Muscle layer of duodenum (tissue), 2 donors: ENCODE measurements around the gene ABCC8.

ENCODE experiments used
- H3K27ac ChIP-seq: one replicate; pipeline ENCODE4 v1.7.0; 2013; ENCODE audit warnings: mild to moderate bottlenecking, low read length
- H3K27me3 ChIP-seq: one replicate; pipeline ENCODE4 v1.7.0; 2013; ENCODE audit warnings: low read depth, mild to moderate bottlenecking, control low read depth, low read length
- H3K36me3 ChIP-seq, 2 donors: one replicate each; pipeline ENCODE4 v1.7.0; 2013; ENCODE audit warnings: low read length in 2 of 2, control low read depth in 1 of 2, mild to moderate bottlenecking in 1 of 2; ENCODE audit not compliant: insufficient read depth in 2 of 2, control insufficient read depth in 1 of 2
- H3K4me1 ChIP-seq, 2 donors: one replicate each; pipeline ENCODE4 v1.7.0; 2013; ENCODE audit warnings: low read length in 2 of 2, mild to moderate bottlenecking in 2 of 2, control low read depth in 1 of 2, moderate library complexity in 1 of 2; ENCODE audit not compliant: insufficient read depth in 2 of 2, control insufficient read depth in 1 of 2
- H3K4me3 ChIP-seq, 2 donors: one replicate each; pipeline ENCODE4 v1.7.0; 2013; ENCODE audit warnings: low read length in 2 of 2, low read depth in 1 of 2, mild to moderate bottlenecking in 1 of 2
- H3K9me3 ChIP-seq, 2 donors: one replicate each; pipeline ENCODE4 v1.7.0; 2013; ENCODE audit warnings: low read length in 2 of 2, control low read depth in 1 of 2, mild to moderate bottlenecking in 1 of 2; ENCODE audit not compliant: control insufficient read depth in 1 of 2
- donor health status: healthy.

The ABCC8 gene

DNA sequence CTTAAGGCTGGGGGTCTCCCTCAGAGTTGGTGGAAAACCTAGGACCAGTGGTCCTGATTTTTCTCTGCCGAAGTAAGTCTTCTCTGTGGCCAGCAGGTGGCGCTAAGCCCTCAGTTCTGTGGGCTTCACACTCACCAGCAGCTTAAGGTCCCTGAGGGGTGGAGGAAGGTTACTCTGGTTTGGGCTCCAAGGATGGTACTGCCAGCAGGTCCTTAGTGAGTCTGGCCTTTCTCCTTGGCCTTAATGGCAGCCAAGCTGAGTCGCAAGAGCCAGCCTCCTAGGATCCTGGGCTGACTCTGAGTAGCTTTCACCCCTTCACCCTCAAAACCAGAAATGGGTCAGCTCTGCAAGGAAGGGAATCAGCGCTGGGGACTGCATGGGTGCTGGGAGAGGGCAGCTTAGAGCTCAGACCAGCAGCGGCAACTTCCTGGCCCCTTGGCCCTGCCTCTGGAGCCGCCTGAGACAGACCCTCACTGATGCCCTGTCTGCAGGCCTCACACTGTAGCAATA is 92.6 kb downstream of the ABCC8 start:
- H3K36me3 ChIP-seq, result no peaks in the 10 kb centered on the region
- no peak overlapping the region for H3K27ac ChIP-seq

DNA sequence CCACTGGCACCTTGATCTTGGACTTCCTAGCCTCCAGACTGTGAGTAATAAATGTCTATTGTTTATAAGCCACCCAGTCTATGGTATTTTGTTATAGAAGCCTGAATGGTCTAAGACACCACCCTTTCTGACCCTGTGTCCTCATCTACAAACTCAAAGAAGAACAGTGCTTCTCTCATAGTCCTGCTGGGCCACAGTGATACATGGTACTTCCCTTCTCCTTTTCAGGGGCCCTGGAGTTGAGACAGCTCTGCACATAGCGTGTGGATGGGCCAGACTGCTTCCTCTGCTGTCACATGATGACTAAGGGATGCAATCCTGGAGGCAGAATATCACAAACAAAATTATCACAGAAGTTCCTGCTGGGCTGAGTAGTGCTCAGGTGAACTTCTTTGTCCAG is 93.2 kb downstream of the ABCC8 start:
- H3K27me3 ChIP-seq, result no peaks in the 10 kb centered on the region
- no peaks in the 10 kb centered on the region for H3K36me3 ChIP-seq
- no peak overlapping the region for H3K4me3 ChIP-seq
- H3K27ac ChIP-seq, result no peak overlapping the region
- H3K9me3 ChIP-seq, result no peaks in the 10 kb centered on the region
- peaks cover 0 to 7% of the 10 kb centered on the region in 2 donors for H3K4me1 ChIP-seq

More for the DNA sequence above, 92.6 kb downstream of the ABCC8 start:
- Histone ChIP-seq H3K9me3 (no peaks in the 10 kb centered on the region), H3K27me3 (no peaks in the 10 kb centered on the region), H3K4me1 (peaks cover 0 to 11% of the 10 kb centered on the region in 2 donors), H3K4me3 (no peak overlapping the region)

DNA sequence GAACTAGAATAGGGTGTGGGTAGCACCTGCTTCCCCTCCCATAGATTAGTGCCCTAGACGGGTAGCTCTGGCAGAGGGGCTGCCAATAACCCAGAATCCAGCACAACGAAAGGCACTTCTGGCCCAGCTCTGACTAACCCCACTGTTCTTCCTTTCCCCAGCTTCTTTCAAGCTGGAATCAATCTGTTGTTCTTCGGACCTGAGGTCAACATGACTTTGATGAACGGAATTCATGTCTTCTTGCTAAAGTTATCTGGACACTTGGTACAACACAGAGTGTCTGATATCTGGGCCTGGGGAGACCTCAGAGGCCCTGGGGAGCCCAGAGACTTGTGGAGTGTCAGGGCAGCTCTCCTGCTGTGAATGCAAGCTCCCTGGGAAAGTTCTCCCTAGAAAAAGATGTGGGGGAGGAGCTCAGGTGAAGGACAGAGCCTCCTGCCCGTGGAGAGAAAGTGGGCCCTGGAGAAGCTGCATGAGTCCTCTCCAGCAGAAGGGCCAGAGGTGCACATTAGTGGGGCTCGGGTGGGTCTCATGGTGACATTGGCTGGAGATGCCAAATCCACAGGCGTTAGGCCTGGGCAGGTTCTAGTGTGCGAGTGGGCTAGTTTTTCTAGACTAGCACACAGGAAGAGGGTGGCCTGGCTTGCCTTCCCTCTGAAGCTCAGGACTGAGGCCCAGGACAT is 94.5 kb downstream of the ABCC8 start:
- H3K27me3 ChIP-seq, result no peaks in the 10 kb centered on the region
- H3K27ac ChIP-seq, result no peak overlapping the region
- no peaks in the 10 kb centered on the region for H3K36me3 ChIP-seq
- peaks cover 0 to 7% of the 10 kb centered on the region in 2 donors for H3K4me1 ChIP-seq
- no peaks in the 10 kb centered on the region for H3K9me3 ChIP-seq
- H3K4me3 ChIP-seq, result no peak overlapping the region

DNA sequence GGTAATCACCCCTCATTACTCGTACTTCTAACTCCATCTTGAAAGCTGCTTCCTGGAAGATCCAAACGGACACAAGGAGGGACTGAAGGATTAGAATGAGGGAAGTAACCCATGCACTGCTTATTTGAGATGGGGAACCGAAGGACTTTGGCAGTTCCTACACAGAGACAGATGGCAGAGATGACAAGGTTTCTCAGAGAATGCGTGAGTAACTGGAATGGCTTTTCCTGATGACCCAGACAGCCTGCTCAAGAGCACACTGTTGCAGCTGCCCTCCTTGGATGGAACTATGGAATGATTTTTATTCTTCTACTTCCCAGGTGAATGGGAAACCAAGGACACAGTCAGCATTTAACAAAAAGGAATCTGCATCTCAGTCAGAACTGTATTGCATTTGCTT is 95.5 kb downstream of the ABCC8 start:
- no peaks in the 10 kb centered on the region for H3K27me3 ChIP-seq
- H3K4me3 ChIP-seq, result no peak overlapping the region
- peaks cover 0 to 4% of the 10 kb centered on the region in 2 donors for H3K4me1 ChIP-seq
- H3K9me3 ChIP-seq, result no peaks in the 10 kb centered on the region
- H3K27ac ChIP-seq, result no peak overlapping the region
- peaks cover 0 to 4% of the 10 kb centered on the region in 2 donors for H3K36me3 ChIP-seq

GRCh38 chr11:17379383-17380180 is 97.1 kb downstream of the ABCC8 start:
- Histone ChIP-seq H3K4me1 (peaks cover 0 to 4% of the 10 kb centered on the region in 2 donors), H3K27ac (no peak overlapping the region), H3K36me3 (peaks cover 0 to 11% of the 10 kb centered on the region in 2 donors)

DNA sequence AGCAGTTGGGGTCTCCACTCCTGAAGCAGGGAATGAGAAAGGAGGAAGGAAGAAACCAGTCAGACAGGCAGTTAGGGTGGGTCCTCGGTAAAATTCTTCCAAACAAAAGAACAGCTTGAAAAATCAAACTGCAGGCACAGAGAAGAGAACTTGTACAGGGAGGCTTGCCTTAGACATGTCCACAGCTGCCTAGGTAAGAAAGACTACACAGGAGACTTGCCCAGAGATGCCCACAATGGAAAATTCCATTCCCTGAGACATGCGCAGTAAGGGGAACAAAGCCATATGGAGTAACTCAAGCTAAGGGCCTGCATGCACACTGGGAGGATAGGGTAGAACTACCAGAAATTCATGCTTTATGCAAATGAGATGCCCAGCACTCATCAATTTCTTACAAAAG is 98.0 kb downstream of the ABCC8 start:
- H3K36me3 ChIP-seq, result peaks cover 0 to 20% of the 10 kb centered on the region in 2 donors

More at GRCh38 chr11:17379383-17380180, 97.1 kb downstream of the ABCC8 start:
- no peak overlapping the region for H3K4me3 ChIP-seq
- H3K9me3 ChIP-seq, result peaks cover 0 to 4% of the 10 kb centered on the region in 2 donors
- no peaks in the 10 kb centered on the region for H3K27me3 ChIP-seq

GRCh38 chr11:17376493-17376892 is 100.2 kb downstream of the ABCC8 start:
- H3K4me1 ChIP-seq, result no peaks in the 10 kb centered on the region
- H3K4me3 ChIP-seq, result no peak overlapping the region
- H3K9me3 ChIP-seq, result peaks cover 13 to 27% of the 10 kb centered on the region in 2 donors
- peaks cover 0 to 42% of the 10 kb centered on the region in 2 donors for H3K36me3 ChIP-seq
- H3K27ac ChIP-seq, result no peak overlapping the region
- no peaks in the 10 kb centered on the region for H3K27me3 ChIP-seq

More for the DNA sequence above, 98.0 kb downstream of the ABCC8 start:
- Histone ChIP-seq H3K9me3 (peaks cover 4 to 5% of the 10 kb centered on the region in 2 donors), H3K4me3 (no peak overlapping the region), H3K27ac (no peak overlapping the region), H3K27me3 (no peaks in the 10 kb centered on the region), H3K4me1 (no peaks in the 10 kb centered on the region)

DNA sequence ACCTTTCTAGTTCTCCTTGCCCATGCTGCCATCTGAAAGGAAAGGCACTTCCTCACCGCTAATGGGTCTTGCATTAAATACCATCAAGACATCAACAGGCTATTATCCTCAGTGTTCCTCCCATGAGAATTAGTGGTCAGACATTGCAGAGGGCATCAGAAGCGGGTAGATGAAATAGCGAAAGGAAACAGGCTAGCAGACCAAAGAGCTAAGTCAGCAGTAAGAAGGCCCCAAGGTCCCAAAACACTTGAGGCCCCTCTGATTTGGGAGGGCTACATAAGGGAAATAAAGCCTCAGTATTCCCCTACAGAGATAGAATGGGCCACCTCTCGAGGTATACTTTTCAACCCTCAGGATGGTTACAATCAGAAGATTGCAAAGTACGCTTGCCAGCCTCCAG is 101.1 kb downstream of the ABCC8 start:
- H3K36me3 ChIP-seq, result peaks cover 0 to 51% of the 10 kb centered on the region in 2 donors
- H3K4me1 ChIP-seq, result no peaks in the 10 kb centered on the region
- no peak overlapping the region for H3K27ac ChIP-seq
- peaks cover 23 to 36% of the 10 kb centered on the region in 2 donors for H3K9me3 ChIP-seq
- no peaks in the 10 kb centered on the region for H3K27me3 ChIP-seq
- H3K4me3 ChIP-seq, result no peak overlapping the region

DNA sequence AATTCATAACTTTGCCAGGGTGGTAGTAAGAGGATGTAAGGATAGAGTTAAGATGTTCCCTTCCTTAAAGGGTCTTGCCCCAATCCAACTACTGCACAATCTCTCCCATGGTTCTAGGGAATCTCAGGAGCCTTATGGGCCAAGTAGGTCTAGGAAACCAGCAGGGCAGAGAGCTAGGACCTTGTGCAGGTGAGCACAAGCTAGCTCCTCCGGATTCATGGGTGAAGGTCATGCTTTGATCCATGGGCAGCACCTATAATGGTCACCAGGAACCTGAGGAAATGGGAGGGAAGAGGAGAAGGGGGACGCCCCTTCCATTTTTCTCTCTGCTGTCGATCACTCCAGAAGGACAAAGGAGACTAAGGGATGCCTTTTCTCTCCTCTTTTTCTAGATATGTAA is 105.0 kb downstream of the ABCC8 start:
- peaks cover 41 to 57% of the 10 kb centered on the region in 2 donors for H3K9me3 ChIP-seq
- no peak overlapping the region for H3K27ac ChIP-seq
- H3K27me3 ChIP-seq, result no peaks in the 10 kb centered on the region
- no peaks in the 10 kb centered on the region for H3K4me1 ChIP-seq
- H3K36me3 ChIP-seq, result peaks cover 13 to 77% of the 10 kb centered on the region in 2 donors
- peak overlapping the region in 1 of 2 donors; percentile 47 for H3K4me3 ChIP-seq

GRCh38 chr11:17369684-17370243 is 106.9 kb downstream of the ABCC8 start:
- peaks cover 13 to 67% of the 10 kb centered on the region in 2 donors for H3K36me3 ChIP-seq
- peaks cover 37 to 57% of the 10 kb centered on the region in 2 donors for H3K9me3 ChIP-seq

DNA sequence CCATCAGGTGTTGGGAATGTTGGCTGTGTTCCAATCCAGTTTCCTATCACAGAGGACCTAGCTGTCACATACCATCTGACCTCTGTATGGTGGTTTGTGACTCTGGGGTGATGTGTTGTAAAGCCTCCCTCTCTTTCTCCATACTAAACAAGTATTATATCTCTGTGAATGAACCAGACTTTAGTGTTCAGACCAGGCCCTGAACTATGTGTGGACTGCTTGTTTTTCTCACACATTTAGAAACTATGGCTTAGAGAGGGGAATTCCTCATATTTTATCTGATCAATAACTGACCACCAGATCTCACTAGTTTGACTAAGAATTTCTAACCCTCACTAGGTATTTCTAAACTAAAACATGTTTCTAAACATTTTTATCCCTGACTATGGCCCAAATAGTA is 107.6 kb downstream of the ABCC8 start:
- Histone ChIP-seq H3K9me3 (peaks cover 37 to 56% of the 10 kb centered on the region in 2 donors), H3K27ac (no peak overlapping the region)

More at GRCh38 chr11:17369684-17370243, 106.9 kb downstream of the ABCC8 start:
- no peak overlapping the region for H3K4me3 ChIP-seq
- H3K4me1 ChIP-seq, result no peaks in the 10 kb centered on the region
- no peak overlapping the region for H3K27ac ChIP-seq
- H3K27me3 ChIP-seq, result no peaks in the 10 kb centered on the region

More for the DNA sequence above, 107.6 kb downstream of the ABCC8 start:
- H3K4me3 ChIP-seq, result no peak overlapping the region
- no peaks in the 10 kb centered on the region for H3K4me1 ChIP-seq
- no peaks in the 10 kb centered on the region for H3K27me3 ChIP-seq
- H3K36me3 ChIP-seq, result peaks cover 13 to 61% of the 10 kb centered on the region in 2 donors
